ENCODE results near the gene SLC15A4. TPM values are rescaled to one million over a fixed set of nuclear protein-coding genes. Genes with fewer than 3 reads are reported as not detected.

The SLC15A4 gene
- total and polyA plus RNA-seq, 2 of the 13 experiments (the other 11 are each of a cell fraction or from before 2014, with no cell fraction given), result 17.3 to 22.7 TPM

GRCh38 chr12:128767518-128767917 lies 56.2 kb downstream of the SLC15A4 start:
- intact Hi-C loops (cut with micrococcal nuclease; ENCODE audit: unreplicated experiment) (no loop called here), in situ Hi-C loops (cut with HindIII; ENCODE audit: extremely low pct_ligation_motif_present, low pct_unique_long_range_greater_than_20kb) (no loop called here)
- POLR2A ChIA-PET, result no interaction called here
- TF ChIP-seq ZSCAN31 (CRISPR knock-in tag; IDR thresholded peaks at IDR 0.05; ENCODE audit: low read depth), result no peak
- TF ChIP-seq ZNF496 (CRISPR knock-in tag; IDR thresholded peaks at IDR 0.05; ENCODE audit: insufficient replicate concordance), result no peak
- TF ChIP-seq KDM1A (CRISPR knock-in tag; IDR thresholded peaks at IDR 0.05), result no peak
- TF ChIP-seq ATF5 (CRISPR knock-in tag; IDR thresholded peaks at IDR 0.05; ENCODE audit: low read depth), result no peak
- TF ChIP-seq ZNF138 (CRISPR knock-in tag; IDR thresholded peaks at IDR 0.05; ENCODE audit: low read depth), result no peak
- no peak for TF ChIP-seq PTBP1 (IDR thresholded peaks at IDR 0.05; ENCODE audit: low read depth, low read length, poor library complexity, severe bottlenecking)
- TF ChIP-seq ZNF652 (CRISPR knock-in tag; IDR thresholded peaks at IDR 0.05; ENCODE audit: borderline replicate concordance, low read depth), result no peak
- TF ChIP-seq, protein P1, sequence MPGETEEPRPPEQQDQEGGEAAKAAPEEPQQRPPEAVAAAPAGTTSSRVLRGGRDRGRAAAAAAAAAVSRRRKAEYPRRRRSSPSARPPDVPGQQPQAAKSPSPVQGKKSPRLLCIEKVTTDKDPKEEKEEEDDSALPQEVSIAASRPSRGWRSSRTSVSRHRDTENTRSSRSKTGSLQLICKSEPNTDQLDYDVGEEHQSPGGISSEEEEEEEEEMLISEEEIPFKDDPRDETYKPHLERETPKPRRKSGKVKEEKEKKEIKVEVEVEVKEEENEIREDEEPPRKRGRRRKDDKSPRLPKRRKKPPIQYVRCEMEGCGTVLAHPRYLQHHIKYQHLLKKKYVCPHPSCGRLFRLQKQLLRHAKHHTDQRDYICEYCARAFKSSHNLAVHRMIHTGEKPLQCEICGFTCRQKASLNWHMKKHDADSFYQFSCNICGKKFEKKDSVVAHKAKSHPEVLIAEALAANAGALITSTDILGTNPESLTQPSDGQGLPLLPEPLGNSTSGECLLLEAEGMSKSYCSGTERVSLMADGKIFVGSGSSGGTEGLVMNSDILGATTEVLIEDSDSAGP (CRISPR knock-in tag; IDR thresholded peaks at IDR 0.05; ENCODE audit: borderline replicate concordance), result no peak
- no peak for TF ChIP-seq ZNF383 (CRISPR knock-in tag; IDR thresholded peaks at IDR 0.05; ENCODE audit: borderline replicate concordance)
- TF ChIP-seq, protein P2, sequence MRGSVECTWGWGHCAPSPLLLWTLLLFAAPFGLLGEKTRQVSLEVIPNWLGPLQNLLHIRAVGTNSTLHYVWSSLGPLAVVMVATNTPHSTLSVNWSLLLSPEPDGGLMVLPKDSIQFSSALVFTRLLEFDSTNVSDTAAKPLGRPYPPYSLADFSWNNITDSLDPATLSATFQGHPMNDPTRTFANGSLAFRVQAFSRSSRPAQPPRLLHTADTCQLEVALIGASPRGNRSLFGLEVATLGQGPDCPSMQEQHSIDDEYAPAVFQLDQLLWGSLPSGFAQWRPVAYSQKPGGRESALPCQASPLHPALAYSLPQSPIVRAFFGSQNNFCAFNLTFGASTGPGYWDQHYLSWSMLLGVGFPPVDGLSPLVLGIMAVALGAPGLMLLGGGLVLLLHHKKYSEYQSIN (CRISPR knock-in tag; IDR thresholded peaks at IDR 0.05; ENCODE audit: borderline replicate concordance), result no peak
- TF ChIP-seq RXRA (CRISPR knock-in tag; IDR thresholded peaks at IDR 0.05), result no peak
- no peak for TF ChIP-seq MTF2 (CRISPR knock-in tag; IDR thresholded peaks at IDR 0.05; ENCODE audit: borderline replicate concordance)
- no peak for TF ChIP-seq ZNF12 (CRISPR knock-in tag; IDR thresholded peaks at IDR 0.05)
- TF ChIP-seq ZNF451 (CRISPR knock-in tag; IDR thresholded peaks at IDR 0.05), result no peak
- TF ChIP-seq HNF1B (CRISPR knock-in tag; IDR thresholded peaks at IDR 0.05), result no peak
- no peak for TF ChIP-seq ZKSCAN8 (CRISPR knock-in tag; IDR thresholded peaks at IDR 0.05; ENCODE audit: borderline replicate concordance)
- no peak for TF ChIP-seq ZNF292 (CRISPR knock-in tag; IDR thresholded peaks at IDR 0.05; ENCODE audit: borderline replicate concordance, low read depth)
- no peak for TF ChIP-seq ZNF430 (CRISPR knock-in tag; IDR thresholded peaks at IDR 0.05)
- no peak for TF ChIP-seq ZSCAN9 (CRISPR knock-in tag; IDR thresholded peaks at IDR 0.05; ENCODE audit: borderline replicate concordance)
- TF ChIP-seq MBD4 (IDR thresholded peaks at IDR 0.05; ENCODE audit: borderline replicate concordance, low read length), result no peak
- FAIRE-seq (no peak), DNase-seq (ENCODE audit: low spot score) (no peak), ATAC-seq (no peak)
- Histone ChIP-seq H3K4me3 (replicated peaks in 1 of 3; ENCODE audit: insufficient read depth in 1 of 3, low read depth in 2 of 3, low read length in 3 of 3) (no peak overlapping the region), H3K79me2 (ENCODE audit: insufficient read depth, low read length) (no peaks in the 10 kb centered on the region), H3K27ac (ENCODE audit: extremely low read length, insufficient read depth, low read length) (no peak overlapping the region), H3K9ac (ENCODE audit: insufficient read depth, low read depth, low read length) (no peak overlapping the region), H3K36me3 (replicated peaks in 1 of 2; ENCODE audit: control insufficient read depth in 1 of 2, insufficient read depth in 2 of 2, low read length in 2 of 2) (no peaks in the 10 kb centered on the region), H3K4me2 (ENCODE audit: low read depth, low read length) (no peak overlapping the region), H3K4me1 (ENCODE audit: insufficient read depth, low read length) (peaks cover 9% of the 10 kb centered on the region; the same call in 1 of the 2 replicates), H3K9me3 (ENCODE audit: low read length) (no peaks in the 10 kb centered on the region), H3K27me3 (ENCODE audit: control insufficient read depth in 1 of 2, insufficient read depth in 2 of 2, low read length in 2 of 2) (peaks cover 6 to 45% of the 10 kb centered on the region in 2 experiments), H4K20me1 (ENCODE audit: insufficient read depth, low read length) (no peaks in the 10 kb centered on the region), H2AFZ (ENCODE audit: low read length) (no peak overlapping the region)
- BruUV-seq (replicated peaks), result no TSS peak
- CTCF ChIA-PET (ENCODE audit: low intra/inter-chr PET ratio, low total read pairs), result no interaction called here
- WGBS (ENCODE audit: low lambda C conversion rate), result 50% methylated on average over 9 of the region's 9 CpGs
